Neutrophil (primary cell): ENCODE results near the gene SLC26A11.
"Not testable (repeated sequence)": the region's sequence is repeated elsewhere in the genome, so short reads cannot be mapped to it uniquely, and the experiment has no call there.

Experiments used
- H3K27ac ChIP-seq: fragments of 200-600 bp; sonication (generic); 2 replicates; pipeline ENCODE4 v1.5.1; 2016; ENCODE audit warnings: mild to moderate bottlenecking, moderate library complexity
- H3K27me3 ChIP-seq: fragments of 200-600 bp; sonication (generic); 2 replicates; pipeline ENCODE4 v1.6.0; 2016; ENCODE audit warnings: mild to moderate bottlenecking
- H3K36me3 ChIP-seq: fragments of 200-600 bp; sonication (generic); 2 replicates; pipeline ENCODE4 v1.5.1; 2017
- H3K4me1 ChIP-seq, 2 experiments: fragments of 200-600 bp in 1 of 2; sonication (generic) in 1 of 2; 1 replicate in 1 of 2; 2 replicates in 1 of 2; pipeline versions ENCODE4 v1.5.1 to v1.6.1; 2013 to 2016; ENCODE audit warnings: low read depth in 1 of 2, low read length in 1 of 2, mild to moderate bottlenecking in 1 of 2, moderate library complexity in 1 of 2; ENCODE audit not compliant: control insufficient read depth in 1 of 2, insufficient read depth in 1 of 2
- H3K4me3 ChIP-seq, 2 experiments: fragments of 200-600 bp in 1 of 2; sonication (generic) in 1 of 2; 1 replicate in 1 of 2; 2 replicates in 1 of 2; pipeline ENCODE4 v1.5.1; 2013 to 2016; ENCODE audit warnings: low read depth in 1 of 2, low read length in 1 of 2, mild to moderate bottlenecking in 1 of 2, moderate library complexity in 1 of 2
- H3K9me3 ChIP-seq: fragments of 200-600 bp; sonication (generic); 2 replicates; pipeline ENCODE4 v1.5.1; 2016
- CTCF ChIP-seq: fragments of 200-600 bp; sonication (generic); IDR thresholded peaks from 2 replicates; pipeline ENCODE4 v1.5.1; 2016; ENCODE audit warnings: antibody characterized with exemption

Gene SLC26A11

GRCh38 chr17:80236911-80237310, 16.7 kb downstream of the SLC26A11 start:
- no peak overlapping the region for H3K4me3 ChIP-seq
- no peak for TF ChIP-seq CTCF
- H3K27ac ChIP-seq = no peak overlapping the region
- no peaks in the 10 kb centered on the region for H3K4me1 ChIP-seq
- H3K27me3 ChIP-seq = peaks cover 10% of the 10 kb centered on the region
- H3K36me3 ChIP-seq = no peaks in the 10 kb centered on the region
- H3K9me3 ChIP-seq = no peaks in the 10 kb centered on the region

GRCh38 chr17:80237386-80237785, 17.2 kb downstream of the SLC26A11 start:
- Histone ChIP-seq H3K27me3 (peaks cover 12% of the 10 kb centered on the region), H3K4me1 (no peaks in the 10 kb centered on the region), H3K4me3 (no peak overlapping the region), H3K36me3 (no peaks in the 10 kb centered on the region), H3K9me3 (no peaks in the 10 kb centered on the region), H3K27ac (no peak overlapping the region)
- TF ChIP-seq CTCF = no peak

GRCh38 chr17:80242505-80242904, 22.3 kb downstream of the SLC26A11 start:
- H3K36me3 ChIP-seq = no peaks in the 10 kb centered on the region
- H3K4me1 ChIP-seq = no peaks in the 10 kb centered on the region
- no peak for TF ChIP-seq CTCF
- H3K4me3 ChIP-seq = no peak overlapping the region
- H3K9me3 ChIP-seq = no peaks in the 10 kb centered on the region
- H3K27ac ChIP-seq = no peak overlapping the region
- peaks cover 14% of the 10 kb centered on the region for H3K27me3 ChIP-seq

- no peaks in the 10 kb centered on the region for H3K36me3 ChIP-seq
- no peaks in the 10 kb centered on the region for H3K4me1 ChIP-seq
These were observed 23.6 kb downstream of the SLC26A11 start for GRCh38 chr17:80243526-80244433.

GRCh38 chr17:80244448-80244847, 24.2 kb downstream of the SLC26A11 start:
- not testable (repeated sequence) for H3K27ac ChIP-seq, H3K9me3 ChIP-seq, H3K27me3 ChIP-seq, H3K36me3 ChIP-seq, H3K4me3 ChIP-seq, H3K4me1 ChIP-seq

More at GRCh38 chr17:80243526-80244433, 23.6 kb downstream of the SLC26A11 start:
- no peak overlapping the region for H3K27ac ChIP-seq
- H3K9me3 ChIP-seq = no peaks in the 10 kb centered on the region
- TF ChIP-seq CTCF = no peak
- peaks cover 10% of the 10 kb centered on the region for H3K27me3 ChIP-seq
- no peak overlapping the region for H3K4me3 ChIP-seq

- no peak overlapping the region for H3K4me3 ChIP-seq
- TF ChIP-seq CTCF = no peak
- H3K27ac ChIP-seq = no peak overlapping the region
- no peaks in the 10 kb centered on the region for H3K4me1 ChIP-seq
- no peaks in the 10 kb centered on the region for H3K36me3 ChIP-seq
- H3K9me3 ChIP-seq = no peaks in the 10 kb centered on the region
- peaks cover 10% of the 10 kb centered on the region for H3K27me3 ChIP-seq
These were observed 24.8 kb downstream of the SLC26A11 start for GRCh38 chr17:80244871-80245509.
